ENCODE results near the gene MAP3K12.

MAP3K12 gene

DNA sequence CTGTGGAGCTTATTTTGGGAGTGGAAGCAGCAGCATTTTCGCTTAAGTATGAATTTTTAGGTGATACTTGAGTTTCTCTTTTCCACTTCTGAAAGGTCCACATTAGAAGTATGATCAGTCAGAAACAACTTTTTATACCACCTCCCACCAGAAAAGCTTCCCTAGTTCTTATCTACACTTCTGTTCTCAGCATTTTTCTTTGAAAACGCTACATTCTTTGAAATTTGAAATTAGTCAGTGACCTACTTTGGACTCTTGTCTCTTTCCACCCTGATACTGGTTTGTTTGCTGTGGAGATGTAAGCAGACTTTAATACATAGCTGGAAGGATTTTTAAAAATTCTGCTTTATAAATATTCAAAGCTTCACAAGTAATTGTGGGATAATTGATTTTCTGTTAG is 25.2 kb downstream of the MAP3K12 start:
- in situ Hi-C loops (cut with MboI; ENCODE audit: low sequenced_read_pairs), result no loop called here

DNA sequence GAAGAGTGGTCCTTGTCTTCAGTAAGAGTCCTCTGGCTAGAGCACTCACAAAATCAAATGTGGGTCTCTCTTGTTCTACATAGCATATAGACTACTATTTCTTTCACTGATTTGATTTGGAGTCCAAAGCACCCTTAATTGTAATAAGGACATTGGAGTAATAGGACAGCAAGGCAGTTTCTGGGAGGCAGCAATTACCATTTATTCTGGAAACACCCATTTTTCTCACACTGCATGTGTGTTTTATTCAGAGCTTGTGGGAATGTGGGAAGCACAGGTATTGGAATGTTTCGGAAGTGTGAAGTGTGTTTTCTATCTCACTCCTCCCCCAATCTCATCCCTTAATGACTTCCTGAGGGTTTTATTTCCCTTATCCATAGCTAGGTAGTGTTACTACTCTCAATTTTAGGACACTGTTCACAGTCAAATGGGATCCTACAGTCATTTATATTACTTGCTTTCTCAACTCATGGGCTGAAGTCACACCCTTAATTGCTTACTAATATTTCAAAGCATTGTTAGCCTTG is 27.1 kb downstream of the MAP3K12 start:
- in situ Hi-C loops (cut with MboI; ENCODE audit: low sequenced_read_pairs), result no loop called here

DNA sequence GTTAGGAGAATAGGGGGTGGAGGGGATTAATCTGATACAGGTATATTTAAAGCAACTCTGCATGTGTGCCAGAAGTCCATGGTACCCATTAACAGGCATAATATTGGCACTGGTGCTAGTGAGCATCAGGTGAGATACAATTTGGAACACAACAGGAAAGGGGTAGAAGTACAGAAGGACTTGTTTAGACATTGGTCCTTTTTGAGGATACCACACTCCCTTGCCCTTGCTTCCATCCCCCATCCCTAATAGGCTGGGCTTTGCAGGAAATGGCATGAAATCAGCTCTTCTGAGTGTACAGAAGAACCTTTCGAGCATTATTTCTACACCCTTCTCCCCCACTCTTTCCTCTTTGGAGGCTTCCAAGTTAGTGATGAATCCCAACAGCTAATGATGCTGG is 31.0 kb downstream of the MAP3K12 start:
- in situ Hi-C loops (cut with MboI; ENCODE audit: low sequenced_read_pairs), result no loop called here

DNA sequence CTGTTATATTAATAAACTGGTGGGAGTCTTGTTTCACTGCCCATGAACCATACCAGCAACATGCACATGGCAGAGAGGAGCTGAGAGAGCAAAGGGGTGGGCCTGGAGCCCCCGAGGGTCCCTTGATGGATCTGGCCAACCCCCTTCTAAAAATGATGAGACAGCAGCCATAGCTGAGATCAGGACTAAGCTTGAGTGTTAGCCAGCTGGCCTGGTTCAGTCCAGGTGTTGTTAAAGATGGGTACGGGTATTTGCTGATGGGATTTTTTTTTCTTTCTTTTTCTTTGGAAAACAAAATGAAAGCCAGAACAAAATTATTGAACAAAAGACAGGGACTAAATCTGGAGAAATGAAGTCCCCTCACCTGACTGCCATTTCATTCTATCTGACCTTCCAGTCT is 31.4 kb downstream of the MAP3K12 start:
- in situ Hi-C loops (cut with MboI; ENCODE audit: low sequenced_read_pairs), result no loop called here

DNA sequence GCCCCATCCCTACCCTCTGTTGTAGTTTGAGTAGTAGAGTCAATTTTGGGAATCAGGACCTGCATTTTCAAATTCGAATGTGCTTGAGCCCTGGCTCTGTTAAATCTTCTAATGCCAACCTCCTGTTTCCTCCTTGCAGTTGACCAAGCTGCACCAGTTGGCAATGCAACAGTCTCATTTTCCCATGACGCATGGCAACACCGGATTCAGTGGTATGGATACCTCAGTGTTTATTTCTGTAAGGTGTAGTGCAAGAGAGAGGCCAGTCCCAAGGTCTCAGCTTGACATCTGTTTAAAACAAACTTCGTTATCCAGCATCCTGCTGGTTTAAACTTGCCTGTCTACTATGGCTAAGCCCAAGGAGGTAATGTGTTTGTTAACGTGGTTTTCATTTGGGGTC is 32.2 kb downstream of the MAP3K12 start:
- in situ Hi-C loops (cut with MboI; ENCODE audit: low sequenced_read_pairs), result no loop called here

DNA sequence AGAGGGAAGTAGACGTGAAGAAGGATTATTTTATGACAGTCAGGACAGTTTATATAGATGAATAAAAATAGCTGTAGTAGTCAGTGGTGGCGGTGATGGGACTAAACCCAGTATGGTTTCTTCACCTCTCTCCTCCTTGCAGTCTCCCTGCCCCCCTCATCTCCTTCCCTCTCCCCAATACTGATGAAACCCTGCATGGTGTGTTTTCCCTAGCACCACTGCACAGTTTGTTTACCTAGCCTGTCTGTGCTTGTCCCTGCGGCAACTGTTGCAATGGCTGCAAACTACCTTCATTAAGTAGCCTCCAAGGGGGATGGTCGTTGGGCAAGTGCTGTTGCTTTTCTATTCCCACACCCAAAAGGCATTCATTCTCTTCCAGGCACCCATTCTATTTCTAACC is 32.6 kb downstream of the MAP3K12 start:
- in situ Hi-C loops (cut with MboI; ENCODE audit: low sequenced_read_pairs), result no loop called here

DNA sequence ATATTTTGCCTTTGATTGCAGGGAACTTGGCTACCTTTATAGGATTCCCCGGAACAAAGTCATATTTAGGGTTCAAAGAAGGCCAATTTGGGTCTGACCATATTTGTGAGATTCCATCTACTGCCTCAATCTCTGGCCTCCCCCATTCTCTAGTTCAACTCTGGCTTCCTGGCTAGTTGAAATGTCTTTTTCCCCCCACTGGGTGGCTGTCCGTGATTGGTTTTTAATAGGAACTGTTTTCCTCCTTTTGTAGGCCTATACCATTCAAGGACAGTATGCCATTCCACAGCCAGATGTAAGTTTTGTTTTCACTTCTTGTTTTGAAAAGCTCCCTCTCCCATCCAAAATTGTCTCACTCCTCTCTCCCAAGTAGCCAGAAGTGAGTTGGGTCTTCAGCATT is 33.6 kb downstream of the MAP3K12 start:
- in situ Hi-C loops (cut with MboI; ENCODE audit: low sequenced_read_pairs), result no loop called here

DNA sequence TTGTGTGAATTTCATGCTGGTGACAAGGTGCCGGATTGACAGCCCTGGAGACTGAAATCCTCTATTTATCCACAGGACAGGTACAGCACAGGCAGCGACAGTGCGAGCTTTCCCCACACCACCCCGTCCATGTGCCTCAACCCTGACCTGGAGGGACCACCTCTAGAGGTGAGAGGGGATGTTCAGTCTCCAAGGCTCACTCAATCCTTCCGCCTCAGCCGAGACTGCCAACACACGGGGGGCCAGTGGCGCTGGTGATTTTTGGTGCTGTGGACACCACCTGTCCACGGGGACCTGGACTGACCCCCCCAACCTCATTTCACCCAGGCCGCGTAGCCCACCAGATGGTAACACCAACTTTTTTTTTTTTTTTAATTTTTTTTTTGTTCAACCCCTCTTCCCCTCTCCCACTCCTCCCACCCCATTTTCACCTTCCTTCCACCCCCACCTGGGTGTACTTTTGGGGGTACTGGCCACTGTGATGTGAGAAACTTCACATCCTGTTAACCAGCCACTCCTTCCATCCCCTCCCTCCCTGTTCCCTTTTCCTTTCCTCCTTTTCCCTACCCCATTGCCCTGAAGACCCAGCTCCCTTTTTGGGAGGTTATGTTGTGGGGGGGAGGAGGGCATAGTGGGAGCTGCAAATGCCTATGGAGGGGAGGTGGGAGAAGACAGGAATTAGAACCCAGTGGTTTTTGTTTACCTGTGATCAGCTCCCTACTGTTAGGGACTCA is 34.4 kb downstream of the MAP3K12 start:
- in situ Hi-C loops (cut with MboI; ENCODE audit: low sequenced_read_pairs), result no loop called here

DNA sequence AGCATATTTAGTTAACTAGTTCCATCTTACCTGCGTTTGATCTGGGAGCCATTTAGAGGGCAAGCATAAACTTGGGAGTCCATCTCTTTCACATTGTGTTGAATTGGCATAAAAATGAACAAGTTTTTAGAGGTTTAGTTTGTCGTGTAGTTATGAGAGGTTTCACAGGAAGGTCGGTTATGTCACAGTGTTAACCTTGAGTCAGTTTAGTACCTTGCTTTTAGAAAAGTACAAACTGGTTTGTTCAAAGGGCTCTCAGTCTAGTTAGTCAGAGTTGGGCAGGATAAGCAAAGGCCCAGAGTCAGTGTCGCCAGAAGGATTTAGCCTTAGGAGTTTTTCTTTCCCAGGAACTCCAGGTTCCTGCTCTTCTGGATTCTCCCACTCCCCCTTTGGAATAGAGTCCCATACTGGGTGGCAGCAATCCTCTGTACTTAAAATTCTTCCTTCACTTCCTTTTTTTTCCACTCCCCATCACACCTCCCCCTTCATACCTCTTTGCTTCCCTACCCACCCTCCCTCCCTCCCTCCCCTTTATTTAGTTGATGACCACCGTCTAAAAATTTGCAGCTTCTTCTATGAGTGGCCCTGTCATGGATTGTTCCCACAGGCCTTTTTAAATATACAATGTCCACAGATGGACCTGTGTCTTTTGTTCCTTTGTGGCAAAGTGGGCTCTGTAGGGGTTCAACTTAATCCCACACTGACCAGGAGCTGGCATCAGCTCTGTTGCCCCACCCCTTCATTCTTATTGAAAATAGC is 35.3 kb downstream of the MAP3K12 start:
- in situ Hi-C loops (cut with MboI; ENCODE audit: low sequenced_read_pairs), result no loop called here

DNA sequence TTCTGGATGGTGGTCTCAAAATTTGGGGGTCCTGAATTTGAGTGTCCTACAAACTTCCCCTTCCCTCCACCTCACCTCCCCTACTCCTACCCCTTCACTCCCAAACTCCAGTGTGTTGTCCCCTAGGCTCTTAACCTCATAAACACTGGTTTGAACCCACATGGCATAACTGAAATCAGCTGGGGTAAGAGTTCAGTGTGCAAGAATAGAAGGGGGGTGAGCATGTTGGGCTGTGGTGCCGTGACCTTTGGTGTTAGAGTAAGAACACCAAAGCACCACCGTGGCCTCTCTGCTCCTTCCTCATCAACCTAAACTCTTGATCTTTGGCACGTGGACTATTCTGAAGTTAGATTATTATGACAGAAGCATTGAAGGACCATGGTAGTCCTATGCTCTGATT is 36.3 kb downstream of the MAP3K12 start:
- in situ Hi-C loops (cut with MboI; ENCODE audit: low sequenced_read_pairs), result no loop called here

DNA sequence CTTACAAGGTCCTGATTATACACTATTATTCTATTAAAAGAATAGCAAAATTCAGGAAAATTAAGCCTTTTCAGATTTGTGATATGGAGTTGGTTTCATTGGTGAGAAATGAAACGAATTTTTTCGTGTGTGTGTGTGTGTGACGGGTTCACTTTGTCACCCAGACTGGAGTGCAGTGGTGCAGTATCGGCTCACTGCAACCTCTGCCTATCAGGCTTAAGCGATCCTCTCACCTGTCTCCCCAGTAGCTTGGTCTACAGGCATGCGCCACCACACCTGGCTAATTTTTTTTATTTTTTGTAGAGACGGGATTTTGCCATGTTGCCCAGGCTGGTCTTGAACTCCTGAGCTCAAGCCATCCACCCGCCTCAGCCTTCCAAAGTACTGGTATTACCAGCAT is 37.7 kb downstream of the MAP3K12 start:
- in situ Hi-C loops (cut with MboI; ENCODE audit: low sequenced_read_pairs), result no loop called here

DNA sequence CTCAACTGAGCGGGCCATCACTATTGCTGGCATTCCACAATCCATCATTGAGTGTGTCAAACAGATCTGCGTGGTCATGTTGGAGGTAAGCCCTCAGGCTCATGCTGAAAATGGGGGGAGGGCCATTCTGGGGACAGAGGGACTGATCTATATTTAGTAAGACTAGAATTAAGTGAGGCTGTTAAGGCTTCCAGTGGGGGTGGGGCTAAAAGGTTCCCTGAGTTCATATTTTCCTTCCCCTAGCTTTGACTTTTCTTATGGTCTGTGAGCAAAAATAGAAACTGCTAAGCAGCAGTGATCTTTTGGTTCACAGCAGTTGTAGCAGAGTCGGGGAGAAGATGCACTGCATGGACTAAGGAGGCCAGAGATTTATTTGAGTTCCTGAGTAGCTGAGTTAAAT is 38.2 kb downstream of the MAP3K12 start:
- in situ Hi-C loops (cut with MboI; ENCODE audit: low sequenced_read_pairs), result no loop called here

DNA sequence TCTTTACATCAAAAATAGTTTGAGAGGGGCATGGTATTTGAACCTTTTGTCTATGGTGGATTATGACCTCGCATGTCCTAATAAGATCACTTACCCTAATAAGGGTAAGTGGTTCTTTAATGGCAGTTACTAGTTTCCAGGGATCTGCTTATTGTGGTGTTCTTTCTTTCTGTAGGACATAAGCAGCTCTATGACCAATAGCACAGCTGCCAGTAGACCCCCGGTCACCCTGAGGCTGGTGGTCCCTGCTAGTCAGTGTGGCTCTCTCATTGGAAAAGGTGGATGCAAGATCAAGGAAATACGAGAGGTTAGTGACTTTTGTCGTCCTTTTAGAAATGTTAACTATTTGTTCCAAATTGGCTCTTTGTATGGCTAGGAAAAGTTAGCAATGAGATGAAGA is 40.2 kb downstream of the MAP3K12 start:
- in situ Hi-C loops (cut with MboI; ENCODE audit: low sequenced_read_pairs), result no loop called here

DNA sequence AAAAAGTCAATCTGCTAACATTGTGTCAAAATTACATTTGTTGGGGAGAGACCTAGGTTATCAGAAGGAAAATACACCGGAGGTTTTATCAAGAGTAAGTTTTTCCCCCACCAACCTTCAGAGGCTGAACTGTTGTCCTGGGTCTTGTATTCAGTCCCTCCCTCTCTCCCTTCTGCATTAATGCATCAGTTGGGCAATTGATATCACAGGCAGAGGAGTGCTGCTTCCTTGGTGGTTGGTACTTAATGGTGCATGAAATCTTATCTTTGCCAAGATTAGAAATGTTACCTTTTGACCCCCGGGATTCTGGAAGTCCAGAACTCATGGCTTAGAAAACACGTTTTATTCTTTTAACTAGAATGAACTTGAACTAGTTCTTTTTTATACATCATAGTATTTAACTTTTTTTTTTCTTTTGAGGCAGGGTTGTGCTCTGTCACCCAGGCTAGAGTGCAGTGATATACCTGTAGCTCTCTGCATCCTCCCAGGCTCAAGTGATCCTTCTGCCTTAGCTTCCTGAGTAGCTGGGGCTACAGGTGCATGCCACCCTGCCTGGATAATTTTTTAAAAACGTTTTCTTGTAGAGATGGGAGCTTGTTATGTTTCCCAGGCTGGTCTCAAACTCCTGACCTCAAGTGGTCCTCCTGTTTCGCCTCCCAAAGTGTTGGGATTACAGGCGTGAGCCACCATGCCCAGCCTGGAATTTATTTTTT is 42.4 kb downstream of the MAP3K12 start:
- in situ Hi-C loops (cut with MboI; ENCODE audit: low sequenced_read_pairs), result no loop called here

DNA sequence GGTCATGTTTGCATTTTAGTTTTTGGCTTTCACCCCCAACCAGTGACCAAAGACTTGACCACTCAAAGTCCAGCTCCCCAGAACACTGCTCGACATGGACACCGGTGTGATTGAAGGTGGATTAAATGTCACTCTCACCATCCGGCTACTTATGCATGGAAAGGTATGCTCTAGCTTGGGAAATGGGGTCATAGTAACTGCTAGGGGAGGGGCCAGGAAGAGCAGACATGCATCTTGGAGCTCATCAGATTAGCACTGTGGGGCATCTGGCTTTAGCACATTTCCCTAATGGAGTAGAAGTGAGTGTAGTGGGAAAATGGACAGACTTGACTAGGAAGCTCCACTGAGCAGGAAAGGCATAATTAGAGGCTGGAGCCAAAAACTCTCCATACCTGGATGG is 44.6 kb downstream of the MAP3K12 start:
- in situ Hi-C loops (cut with MboI; ENCODE audit: low sequenced_read_pairs), result no loop called here

DNA sequence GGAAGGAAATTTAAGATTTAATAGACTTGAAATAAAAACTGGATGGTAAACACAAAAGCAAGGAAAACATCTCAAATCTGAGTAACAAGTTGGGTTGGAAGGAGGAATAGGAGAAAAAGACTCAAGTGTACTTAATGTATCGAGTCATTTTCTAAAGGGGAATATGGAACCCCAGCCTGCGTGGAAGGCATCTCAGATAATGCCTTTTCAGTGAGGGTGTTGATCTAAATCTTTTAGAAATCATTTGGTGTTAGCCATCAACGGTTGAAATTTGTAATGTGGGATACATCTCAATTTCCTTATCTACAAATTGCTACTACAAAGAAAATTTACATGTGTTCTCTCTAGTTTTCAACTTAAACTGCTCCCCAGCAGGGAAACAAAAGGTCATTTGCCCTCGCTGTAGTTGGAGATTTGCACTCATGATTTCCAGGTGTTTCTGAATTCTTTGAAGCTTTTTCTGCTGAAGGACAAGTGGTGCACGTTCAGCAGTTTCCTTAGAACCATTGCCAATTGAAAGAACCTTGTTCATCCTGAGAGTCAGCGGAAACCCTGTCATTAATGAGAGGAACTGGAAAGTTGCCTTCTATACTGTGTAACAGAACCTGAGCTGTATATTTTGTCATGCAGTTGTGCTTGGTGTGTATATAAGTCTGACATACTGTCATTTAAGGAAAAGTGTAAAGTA is 45.2 kb downstream of the MAP3K12 start:
- in situ Hi-C loops (cut with MboI; ENCODE audit: low sequenced_read_pairs), result no loop called here

DNA sequence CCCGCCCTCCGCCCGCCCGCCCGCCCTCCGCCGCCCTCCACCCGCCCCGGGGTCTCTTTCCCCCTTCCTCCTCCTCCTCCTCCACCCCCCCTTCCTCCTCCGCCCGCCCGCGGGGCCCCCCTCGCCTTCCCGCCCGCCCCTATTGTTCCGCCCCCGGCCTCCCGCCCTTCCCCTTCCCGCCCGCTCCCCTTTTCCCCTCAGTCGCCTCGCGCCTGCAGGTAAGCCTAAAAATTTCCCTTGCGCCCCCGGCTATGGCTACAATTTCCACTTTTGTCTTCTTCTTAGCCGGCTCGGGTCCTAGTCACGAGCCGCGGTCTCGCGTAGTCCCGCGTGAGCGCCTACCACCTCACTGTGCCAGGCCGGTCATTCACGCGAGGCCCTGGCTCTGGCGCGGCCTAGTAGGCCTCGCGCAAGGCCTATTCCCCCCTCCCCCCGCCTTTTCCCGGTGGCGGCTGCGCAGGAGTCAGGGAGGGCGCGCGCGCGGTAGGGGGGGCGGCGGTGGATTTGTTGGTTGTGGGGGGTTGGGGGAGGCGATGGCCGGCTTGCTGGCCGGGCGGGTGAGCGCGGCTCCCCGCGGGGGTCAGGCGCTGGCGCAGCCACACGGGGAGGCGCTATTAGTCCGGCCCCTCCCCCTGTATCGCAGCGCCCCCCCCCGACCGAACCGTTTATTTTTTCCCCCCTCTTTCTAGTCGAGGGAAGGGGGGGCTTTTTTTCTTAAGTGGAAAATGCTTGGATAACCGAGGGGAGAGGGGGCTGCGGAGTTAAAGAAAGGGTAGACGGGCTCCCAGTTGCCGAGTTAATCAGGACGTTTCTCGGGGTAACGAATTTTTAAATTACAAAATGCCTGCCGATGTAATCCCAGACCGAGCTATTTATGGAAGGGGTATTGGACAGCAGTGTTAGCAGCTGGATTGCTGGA is 46.8 kb downstream of the MAP3K12 start:
- in situ Hi-C loops (cut with MboI; ENCODE audit: low sequenced_read_pairs), result no loop called here

DNA sequence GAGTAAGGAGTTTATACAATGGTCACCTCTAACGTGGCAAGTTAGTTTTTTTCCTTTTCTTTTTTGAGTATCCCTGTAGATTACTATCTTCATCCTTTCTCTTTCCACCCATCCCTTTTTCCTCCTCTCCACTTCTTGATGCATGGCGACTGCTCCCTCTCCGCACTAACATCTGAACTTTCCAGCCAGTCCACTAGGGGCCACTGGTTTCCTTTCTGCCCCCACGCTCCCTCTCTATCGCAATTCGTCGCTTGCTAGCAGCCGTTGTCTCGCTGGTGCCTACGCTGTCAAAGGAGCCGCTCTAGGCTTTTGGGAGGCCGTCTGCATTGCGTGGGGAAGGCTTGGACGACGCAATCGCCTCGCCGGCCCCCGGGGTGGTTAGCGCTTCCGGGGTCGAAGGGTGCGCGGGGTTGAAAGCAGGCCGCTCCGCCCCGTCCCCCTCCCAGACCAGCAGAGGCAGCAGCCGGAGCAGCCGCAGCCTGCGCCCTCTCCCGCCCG is 47.5 kb downstream of the MAP3K12 start, which contains the start of gene PCBP2:
Gene PCBP2 (plus strand): TSS at position 442 of the 498 bp plus-strand sequence. CDS start 2,699 bp downstream, outside the sequence.
- in situ Hi-C loops (cut with MboI; ENCODE audit: low sequenced_read_pairs), result no loop called here

DNA sequence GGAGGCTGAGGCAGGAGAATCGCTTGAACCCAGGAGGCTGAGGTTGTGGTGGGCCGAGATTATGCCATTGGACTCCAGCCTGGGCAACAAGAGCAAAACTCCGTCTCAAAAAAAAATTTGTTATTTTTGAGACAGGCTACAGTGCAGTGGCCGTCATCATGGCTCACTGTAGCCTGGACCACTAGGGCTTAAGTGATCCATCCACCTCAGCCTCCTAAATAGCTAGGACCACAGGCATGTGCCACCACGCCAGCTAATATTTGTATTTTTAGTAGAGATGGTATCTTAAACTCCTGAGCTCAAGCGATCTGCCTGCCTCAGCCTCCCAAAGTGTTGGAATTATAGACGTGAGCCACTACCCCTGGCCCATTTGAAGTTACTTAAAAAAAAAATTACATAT is 48.3 kb downstream of the MAP3K12 start:
- in situ Hi-C loops (cut with MboI; ENCODE audit: low sequenced_read_pairs), result no loop called here

Data from hTERT RPE-1 (cell line).